Kidney glomerular epithelial cell (primary cell): ENCODE results near the gene ARMC9.

Source experiments
- DNase-seq: peaks from one replicate; lab custom pipeline; 2025; lab: John Stamatoyannopoulos, UW

ARMC9 gene

DNA sequence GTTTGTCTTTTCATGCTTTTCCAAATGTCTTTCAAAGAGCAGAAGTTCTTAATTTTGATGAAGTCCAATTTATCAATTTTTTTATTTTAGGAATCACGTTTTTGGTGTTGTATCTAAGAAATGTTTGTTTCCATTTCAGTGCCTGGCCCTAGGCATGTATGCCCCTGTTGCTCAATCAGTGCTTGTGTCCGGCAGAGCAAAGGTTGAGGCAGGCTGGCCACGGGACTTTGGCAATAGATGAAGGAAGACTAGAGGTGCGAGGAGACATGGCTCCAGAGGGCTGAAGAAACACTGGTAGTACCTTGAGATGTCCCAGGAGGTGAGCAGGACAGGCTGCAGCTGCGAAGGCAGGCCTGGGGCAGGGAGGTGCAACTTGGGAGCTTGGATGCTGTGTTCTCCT is 187.0 kb downstream of the ARMC9 start:
- no peak for DNase-seq

DNA sequence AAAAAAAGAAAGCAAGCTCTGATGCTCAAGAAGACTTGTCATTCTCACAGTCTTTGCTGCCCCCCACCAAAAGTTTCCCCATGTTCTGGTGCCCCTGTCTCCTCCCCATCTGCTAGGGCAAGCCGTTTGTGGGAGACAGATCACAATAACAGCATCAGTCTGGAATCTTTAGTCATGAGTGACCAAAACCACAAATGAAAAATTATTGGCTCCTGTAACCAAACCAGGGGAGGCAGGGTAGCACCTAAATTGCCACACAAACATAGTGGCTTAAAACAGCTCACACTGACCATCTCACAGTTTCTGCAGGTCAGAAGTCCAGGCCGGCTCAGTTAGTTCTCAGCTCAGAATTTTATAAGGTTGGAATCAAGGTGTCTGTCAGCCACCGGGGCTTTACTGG is 188.0 kb downstream of the ARMC9 start:
- DNase-seq, result peak; percentile 48

GRCh38 chr2:231387904-231388724 is 189.7 kb downstream of the ARMC9 start:
- no peak for DNase-seq

DNA sequence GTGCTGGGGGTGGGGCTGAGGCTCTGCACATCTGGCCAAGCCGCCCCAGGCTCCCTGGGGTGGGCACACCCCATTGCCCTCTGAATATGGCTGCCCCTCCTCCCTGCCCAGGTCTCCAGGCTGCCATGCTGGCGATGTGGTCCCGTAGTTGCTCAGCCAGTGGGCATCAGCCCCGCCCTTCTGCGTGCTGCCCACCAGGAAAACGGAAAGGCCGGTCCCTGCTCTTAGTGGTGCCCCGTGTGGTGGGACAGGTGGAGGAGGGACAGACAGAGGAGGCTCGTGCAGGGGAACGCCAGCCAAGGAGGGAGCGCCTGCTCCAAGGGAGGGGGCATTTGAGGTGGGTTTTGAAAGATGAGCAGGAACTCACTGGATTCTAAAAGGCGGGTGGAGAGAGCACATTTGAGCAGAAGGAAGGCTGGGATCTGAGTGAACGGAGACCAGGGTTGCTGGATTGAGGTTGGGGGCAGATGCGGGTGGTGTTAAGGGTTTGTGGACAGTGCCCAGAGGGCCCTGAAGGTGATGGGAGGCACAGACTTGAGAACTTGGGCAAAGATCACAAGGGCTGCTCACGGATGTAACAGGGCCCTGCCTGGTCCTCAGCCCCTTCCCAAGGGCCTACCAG is 190.4 kb downstream of the ARMC9 start:
- DNase-seq, result no peak

DNA sequence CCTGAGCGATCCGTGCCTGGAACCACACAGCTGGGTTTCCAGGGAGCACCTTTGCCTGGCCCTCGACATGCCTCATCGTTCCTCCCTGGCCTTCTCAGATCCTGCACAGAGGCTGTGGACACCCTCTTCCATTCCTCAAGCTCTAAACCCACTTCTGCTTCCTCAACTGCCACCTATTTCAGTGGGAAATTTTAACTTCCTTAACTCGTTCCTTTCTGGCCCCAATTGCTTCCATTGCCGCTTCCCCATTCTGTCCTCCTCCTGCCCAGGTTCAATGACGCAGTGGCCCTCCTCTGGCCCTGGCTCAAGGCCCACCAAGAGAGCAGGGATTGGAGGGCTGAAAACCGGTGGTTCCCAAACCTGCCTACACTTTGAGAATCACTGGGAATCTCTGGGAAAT is 192.2 kb downstream of the ARMC9 start:
- no peak for DNase-seq

- DNase-seq, result no peak
Measured at GRCh38 chr2:231391981-231392380, 193.6 kb downstream of the ARMC9 start.

DNA sequence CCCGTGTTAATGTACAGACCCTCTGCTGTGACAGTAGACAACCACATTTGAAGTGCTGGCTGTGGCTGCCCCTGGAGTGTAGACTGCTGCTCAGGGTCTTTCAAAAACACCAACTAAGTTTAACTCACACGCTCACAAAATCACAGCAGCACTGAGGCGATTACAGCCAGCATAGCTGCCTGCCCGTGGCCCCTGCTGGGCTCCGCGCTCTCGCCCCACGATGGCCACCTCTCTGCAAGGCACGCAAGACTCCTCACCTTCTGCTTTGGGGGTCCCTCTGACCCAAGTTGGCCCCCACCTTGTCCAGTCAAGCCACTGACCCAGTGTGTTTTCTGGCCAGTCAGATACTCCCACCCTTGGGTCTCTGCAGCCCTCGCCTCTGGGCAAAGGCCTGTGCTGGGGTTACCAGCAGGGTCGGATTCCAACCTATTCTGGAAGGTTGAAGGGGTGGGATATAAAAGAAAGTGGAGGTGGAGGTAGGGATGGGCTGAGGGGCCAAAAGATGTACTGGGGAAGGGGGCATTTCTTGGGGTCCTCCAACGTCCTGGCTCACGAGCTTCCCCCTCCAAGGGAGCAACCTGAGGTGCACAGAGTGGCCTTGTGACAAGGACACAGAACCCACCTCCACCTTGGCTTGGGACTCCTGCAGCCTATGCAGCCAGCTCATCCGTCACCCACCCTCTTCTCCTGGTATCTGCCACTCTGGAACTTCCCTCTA is 194.2 kb downstream of the ARMC9 start:
- no peak for DNase-seq

DNA sequence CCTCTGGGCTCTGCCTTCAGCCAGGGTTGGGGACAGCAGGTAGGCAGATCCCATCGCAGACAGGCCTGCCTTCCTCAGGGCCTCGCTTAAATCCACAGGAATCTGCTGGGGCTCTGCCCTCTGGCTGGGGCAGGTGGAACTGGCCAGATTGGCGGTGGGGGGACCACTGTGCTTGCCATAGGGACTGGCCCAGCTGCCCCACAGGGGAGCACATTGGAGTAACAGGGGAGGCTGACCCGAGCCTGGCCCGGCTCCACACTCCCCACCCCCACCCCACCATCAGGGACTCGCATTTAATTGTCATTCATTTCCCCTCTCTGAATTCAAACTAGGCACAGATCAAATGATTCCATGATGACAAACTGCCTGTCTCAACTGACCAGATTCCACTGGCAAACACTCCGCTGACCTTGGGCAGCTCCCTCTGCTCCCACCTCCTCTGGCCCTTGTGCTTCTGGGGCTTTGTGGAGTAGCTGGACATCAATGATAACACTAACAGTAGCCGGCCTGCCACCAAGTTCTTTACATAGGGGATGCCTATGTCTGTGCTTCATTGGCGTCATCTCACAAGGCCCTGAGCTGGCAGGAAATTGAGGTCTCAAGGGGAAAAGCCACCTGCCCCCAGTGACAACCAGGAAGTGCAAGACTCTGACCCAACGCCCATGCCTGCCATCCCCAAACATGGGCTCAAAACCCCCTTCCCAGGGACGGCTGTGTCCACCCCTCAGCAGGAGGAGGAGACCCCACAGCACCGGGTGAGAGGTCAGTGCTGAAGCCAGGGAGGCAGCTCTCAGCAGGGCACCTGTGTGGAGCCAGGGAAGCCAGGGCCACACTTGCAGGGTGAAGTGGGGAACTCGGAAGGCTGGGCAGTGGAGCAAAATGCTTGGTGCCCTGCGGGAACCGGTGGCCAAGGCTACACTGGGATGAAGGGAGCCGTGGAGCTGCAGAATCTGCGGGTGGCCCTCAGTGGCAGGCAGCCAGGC is 195.0 kb downstream of the ARMC9 start:
- DNase-seq, result no peak

- DNase-seq, result no peak
Measured at GRCh38 chr2:231394211-231395141, 196.0 kb downstream of the ARMC9 start.

DNA sequence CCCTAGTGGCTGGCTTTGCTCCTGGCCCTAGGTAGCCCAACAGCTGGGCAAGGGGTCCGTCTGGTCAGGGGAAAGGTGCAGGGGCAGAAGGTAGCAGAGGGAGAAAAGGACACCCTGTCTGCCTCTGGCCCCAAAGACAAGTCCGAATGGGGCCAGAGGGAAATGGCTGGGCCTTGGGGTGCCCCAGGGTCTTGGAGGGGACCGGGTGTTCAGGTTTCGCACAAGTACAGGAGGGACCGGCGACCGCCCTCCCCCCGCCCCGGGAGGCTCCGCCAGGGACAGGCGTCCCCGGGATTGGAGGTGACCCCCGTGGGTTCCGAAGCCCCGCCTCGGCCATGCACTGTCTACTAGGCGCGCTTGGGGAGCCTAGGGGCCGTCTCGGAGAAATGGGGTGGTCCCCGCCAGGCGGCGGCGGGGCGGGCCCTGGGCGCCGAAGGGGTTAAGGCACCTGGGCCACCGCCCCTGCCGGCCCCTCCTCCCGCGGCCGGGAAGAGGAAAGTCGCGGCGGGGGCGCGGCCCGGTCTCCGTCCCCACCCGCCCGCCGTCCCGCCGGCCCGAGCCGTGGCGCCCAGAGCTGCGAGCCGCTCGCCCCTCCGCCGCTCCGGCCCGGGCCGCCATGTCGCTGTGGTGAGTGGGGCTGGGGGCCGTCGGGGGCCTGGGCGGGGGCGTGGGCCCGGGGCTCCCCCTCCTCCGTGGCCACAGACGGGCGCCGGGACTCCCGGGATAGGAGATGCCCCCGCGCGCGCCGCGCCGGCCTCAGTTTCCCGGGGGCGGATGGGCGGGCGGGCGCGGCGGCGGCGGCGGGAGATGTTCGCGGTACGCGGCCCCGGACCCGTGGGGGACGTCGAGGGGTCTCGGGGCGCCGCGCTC is 197.0 kb downstream of the ARMC9 start, which contains the start of gene B3GNT7:
TSS of gene B3GNT7 (plus strand) at position 523 of the 870 bp plus-strand sequence. CDS start at position 617, 94 bp downstream.
- no peak for DNase-seq

GRCh38 chr2:231396058-231396821 is 197.8 kb downstream of the ARMC9 start:
- no peak for DNase-seq

DNA sequence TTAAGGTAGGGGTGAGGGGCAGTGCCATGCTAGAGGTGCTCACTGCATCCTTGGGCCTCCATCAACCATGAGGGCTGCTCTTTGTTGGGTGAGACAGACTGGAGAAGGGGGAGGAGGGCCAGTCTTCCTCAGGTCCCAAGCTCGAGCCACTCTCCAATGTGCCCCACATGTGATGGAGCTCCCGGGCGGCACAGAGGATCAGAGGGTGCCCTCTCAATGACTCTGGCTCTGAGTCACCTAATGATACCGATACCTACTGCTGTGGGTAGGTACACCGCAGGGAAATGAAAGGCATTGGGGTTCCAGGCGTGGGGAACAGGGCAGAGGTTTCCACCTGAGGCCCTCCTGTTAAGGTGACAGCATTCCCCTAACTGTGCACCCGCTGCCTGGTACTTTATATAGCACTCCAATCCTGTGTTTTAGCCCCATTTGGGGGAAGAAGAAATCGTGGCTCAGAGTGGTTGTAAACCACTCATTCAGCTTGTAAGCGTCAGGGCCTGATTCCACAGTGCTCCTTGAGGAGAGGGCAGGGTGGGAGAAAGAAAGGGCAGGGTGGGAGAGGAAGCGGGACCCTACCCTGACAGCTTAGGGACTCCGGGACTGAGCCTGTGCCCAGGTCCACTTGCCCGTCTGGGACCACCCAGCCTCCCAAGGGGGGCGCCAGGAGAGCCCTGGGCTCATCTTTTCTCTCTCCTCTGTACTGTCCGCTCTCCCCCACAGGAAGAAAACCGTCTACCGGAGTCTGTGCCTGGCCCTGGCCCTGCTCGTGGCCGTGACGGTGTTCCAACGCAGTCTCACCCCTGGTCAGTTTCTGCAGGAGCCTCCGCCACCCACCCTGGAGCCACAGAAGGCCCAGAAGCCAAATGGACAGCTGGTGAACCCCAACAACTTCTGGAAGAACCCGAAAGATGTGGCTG is 198.8 kb downstream of the ARMC9 start:
- DNase-seq, result no peak

DNA sequence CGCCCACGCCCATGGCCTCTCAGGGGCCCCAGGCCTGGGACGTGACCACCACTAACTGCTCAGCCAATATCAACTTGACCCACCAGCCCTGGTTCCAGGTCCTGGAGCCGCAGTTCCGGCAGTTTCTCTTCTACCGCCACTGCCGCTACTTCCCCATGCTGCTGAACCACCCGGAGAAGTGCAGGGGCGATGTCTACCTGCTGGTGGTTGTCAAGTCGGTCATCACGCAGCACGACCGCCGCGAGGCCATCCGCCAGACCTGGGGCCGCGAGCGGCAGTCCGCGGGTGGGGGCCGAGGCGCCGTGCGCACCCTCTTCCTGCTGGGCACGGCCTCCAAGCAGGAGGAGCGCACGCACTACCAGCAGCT is 199.5 kb downstream of the ARMC9 start:
- DNase-seq, result no peak

DNA sequence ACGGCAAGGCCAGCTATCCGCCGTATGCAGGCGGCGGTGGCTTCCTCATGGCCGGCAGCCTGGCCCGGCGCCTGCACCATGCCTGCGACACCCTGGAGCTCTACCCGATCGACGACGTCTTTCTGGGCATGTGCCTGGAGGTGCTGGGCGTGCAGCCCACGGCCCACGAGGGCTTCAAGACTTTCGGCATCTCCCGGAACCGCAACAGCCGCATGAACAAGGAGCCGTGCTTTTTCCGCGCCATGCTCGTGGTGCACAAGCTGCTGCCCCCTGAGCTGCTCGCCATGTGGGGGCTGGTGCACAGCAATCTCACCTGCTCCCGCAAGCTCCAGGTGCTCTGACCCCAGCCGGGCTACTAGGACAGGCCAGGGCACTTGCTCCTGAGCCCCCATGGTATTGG is 200.2 kb downstream of the ARMC9 start:
- DNase-seq, result no peak

DNA sequence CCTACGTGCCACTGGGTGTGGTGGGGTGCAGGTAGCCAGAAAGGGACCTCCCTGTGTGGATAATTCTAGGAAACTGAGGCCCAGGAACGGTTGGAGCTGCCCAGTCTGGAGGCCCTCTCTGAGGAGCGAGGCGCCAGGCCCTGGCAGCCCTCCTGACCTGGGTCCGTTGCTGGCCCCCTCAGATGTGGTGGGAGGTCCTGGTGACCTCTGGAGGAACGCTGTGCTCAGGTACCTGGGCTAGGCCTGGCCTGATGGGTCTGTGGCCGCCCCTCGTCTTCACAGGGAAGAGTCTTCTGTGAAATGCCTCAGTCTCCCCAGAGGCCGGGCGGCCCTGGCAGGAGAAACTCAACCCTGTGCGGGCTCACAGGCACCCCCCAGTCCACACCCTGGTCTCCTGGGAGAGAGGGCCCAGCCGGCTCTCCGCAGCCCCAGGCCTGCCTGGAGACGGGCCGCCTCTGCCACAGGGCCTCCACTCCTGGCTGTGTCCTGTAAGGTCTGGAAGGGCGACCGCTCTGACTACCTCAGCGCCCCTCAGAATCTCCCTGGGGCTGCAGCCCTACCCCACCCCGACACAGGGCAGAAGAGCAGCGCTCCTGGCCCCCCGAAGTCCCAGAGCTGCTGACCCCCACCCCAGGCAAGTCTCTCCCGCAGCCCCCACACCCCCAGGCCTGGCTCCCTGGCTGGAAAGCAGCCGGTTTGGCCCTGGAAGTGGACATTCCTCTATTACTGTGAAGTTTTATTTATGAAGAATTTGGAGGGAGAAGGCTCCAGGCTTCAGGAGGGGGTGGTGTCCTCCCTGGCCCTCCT is 200.8 kb downstream of the ARMC9 start:
- no peak for DNase-seq

GRCh38 chr2:231399853-231400680 is 201.6 kb downstream of the ARMC9 start:
- DNase-seq, result peak; percentile 33
